Measurements from ENCODE around the gene BRPF3.

- TF ChIP-seq TGIF2 (CRISPR knock-in tag; IDR thresholded peaks at IDR 0.05) (no peak), ELK3 (CRISPR knock-in tag; IDR thresholded peaks at IDR 0.05) (no peak)
Measured at GRCh38 chr6:36195471-36196112, 952 bp upstream of the BRPF3 start.
